ENCODE results near the gene WDR70. TPM values are rescaled to one million over a fixed set of nuclear protein-coding genes. Genes with fewer than 3 reads are reported as not detected.

The WDR70 gene
- total RNA-seq, 3 donors from 2014 or later (not counting 1 experiment from before 2014, with no cell fraction given) = 36.3 to 47.0 (median 41.3) TPM

DNA sequence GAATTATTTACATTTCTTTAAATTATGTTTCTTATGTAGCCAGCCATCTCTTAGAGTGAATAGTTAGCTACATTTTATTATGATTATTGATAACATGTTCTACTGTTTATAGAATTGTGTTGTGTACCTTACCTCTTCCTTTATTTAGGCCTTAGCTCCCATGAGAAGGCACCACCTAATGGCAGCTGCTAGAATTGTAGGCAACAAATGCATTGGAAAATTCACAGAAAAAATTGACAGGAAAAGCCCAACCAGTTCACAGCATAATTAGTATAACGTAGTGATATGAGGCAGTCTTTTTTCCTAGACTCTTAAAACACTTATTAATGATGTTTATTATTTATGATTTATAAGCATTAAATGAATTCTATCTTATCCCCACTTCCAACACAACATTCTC, 175.8 kb downstream of the WDR70 start:
- H3K4me1 ChIP-seq (ENCODE audit: control insufficient read depth, insufficient read depth, low read length) = no peaks in the 10 kb centered on the region
- H3K27me3 ChIP-seq (ENCODE audit: control insufficient read depth, insufficient read depth, low read length) = no peaks in the 10 kb centered on the region
- no peak overlapping the region for H3K4me3 ChIP-seq (ENCODE audit: low read length)
- H3K4me3 Mint-ChIP-seq = no peak overlapping the region
- no peaks in the 10 kb centered on the region for H3K9me3 Mint-ChIP-seq
- H3K27me3 Mint-ChIP-seq (ENCODE audit: low read depth in 2 of 2) = no peaks in the 10 kb centered on the region
- no peaks in the 10 kb centered on the region for H3K9me3 ChIP-seq (ENCODE audit: control insufficient read depth, insufficient read depth, low read length)
- H3K36me3 ChIP-seq (ENCODE audit: control insufficient read depth, insufficient read depth, low read length) = no peaks in the 10 kb centered on the region
- no CpG with 5 or more reads among the region's 1 CpG for WGBS (ENCODE audit: insufficient coverage)
- H3K4me1 Mint-ChIP-seq = peaks cover 20 to 22% of the 10 kb centered on the region in 2 donors
- no peak overlapping the region for H3K27ac ChIP-seq (ENCODE audit: low read length)
- no peak for DNase-seq
- H3K36me3 Mint-ChIP-seq = no peaks in the 10 kb centered on the region
- ATAC-seq = no peak
- TF ChIP-seq, protein P1, sequence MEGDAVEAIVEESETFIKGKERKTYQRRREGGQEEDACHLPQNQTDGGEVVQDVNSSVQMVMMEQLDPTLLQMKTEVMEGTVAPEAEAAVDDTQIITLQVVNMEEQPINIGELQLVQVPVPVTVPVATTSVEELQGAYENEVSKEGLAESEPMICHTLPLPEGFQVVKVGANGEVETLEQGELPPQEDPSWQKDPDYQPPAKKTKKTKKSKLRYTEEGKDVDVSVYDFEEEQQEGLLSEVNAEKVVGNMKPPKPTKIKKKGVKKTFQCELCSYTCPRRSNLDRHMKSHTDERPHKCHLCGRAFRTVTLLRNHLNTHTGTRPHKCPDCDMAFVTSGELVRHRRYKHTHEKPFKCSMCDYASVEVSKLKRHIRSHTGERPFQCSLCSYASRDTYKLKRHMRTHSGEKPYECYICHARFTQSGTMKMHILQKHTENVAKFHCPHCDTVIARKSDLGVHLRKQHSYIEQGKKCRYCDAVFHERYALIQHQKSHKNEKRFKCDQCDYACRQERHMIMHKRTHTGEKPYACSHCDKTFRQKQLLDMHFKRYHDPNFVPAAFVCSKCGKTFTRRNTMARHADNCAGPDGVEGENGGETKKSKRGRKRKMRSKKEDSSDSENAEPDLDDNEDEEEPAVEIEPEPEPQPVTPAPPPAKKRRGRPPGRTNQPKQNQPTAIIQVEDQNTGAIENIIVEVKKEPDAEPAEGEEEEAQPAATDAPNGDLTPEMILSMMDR (IDR thresholded peaks at IDR 0.05) = no peak
- intact Hi-C loops (cut with micrococcal nuclease) = no loop called here
- H3K27ac Mint-ChIP-seq = no peak overlapping the region

DNA sequence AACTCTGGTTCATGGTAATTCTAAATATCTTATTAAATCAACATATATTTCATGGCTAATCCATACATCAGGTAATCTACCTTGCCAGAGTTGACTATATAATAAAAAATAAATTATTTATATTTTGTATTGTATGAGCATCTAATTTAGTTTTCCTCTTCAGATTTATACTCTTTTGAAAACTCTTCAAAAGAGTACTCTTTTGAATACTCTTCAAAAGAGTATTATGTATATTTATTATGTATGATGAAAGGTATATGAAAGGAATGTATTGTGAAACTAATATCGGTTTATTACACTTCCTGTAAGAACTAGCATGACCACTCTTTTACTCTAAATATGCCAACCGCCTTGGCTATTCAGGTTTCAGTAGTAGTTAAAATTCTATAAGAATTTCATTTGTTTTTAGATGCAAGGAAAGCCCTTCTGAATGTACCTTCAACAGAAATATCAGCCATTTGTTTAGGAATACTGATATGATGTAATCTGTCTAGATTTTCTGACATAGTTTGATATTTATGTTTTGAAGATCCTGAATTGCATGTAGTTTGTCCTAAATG, 178.7 kb downstream of the WDR70 start:
- ATAC-seq = no peak
- no peaks in the 10 kb centered on the region for H3K27me3 ChIP-seq (ENCODE audit: control insufficient read depth, insufficient read depth, low read length)
- no peak overlapping the region for H3K4me3 Mint-ChIP-seq

DNA sequence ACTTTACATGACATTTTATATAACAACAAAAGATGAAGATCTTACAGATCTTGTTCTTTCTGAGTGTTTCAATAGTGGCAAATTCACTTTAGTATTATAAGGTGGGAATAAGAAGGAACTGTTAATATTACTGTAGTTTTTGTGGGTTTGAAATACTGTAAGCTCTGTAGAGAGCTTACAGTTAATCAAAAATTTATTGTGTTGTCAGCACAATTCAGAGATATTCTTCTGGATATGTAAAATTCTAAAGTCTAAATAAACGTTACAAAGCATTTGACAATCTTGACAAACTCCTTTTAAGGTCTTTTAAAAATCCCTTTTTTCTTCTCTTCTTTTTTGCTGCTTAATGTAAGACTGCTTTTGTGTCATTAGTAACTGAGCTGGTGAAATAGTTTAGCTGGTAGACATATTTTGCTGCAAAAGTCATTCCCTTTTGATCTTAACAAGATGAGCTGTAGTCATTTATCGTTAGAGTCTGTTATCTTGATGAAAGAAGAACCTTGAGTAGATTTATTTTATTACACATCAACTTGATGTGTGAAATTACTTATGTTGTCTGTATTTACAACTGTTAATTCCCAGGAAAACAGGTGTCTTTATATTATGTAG, 186.0 kb downstream of the WDR70 start:
- Mint-ChIP-seq H3K4me1 (no peaks in the 10 kb centered on the region), H3K9me3 (no peaks in the 10 kb centered on the region), H3K27me3 (ENCODE audit: low read depth in 2 of 2) (no peaks in the 10 kb centered on the region), H3K4me3 (no peak overlapping the region), H3K27ac (no peak overlapping the region), H3K36me3 (no peaks in the 10 kb centered on the region)
- ATAC-seq = no peak
- no peak overlapping the region for H3K27ac ChIP-seq (ENCODE audit: low read length)
- no peak for DNase-seq
- H3K4me1 ChIP-seq (ENCODE audit: control insufficient read depth, insufficient read depth, low read length) = no peaks in the 10 kb centered on the region
- intact Hi-C loops (cut with micrococcal nuclease) = no loop called here
- TF ChIP-seq, protein P1 (IDR thresholded peaks at IDR 0.05) = no peak
- WGBS (ENCODE audit: insufficient coverage) = no CpG with 5 or more reads among the region's 2 CpGs
- H3K9me3 ChIP-seq (ENCODE audit: control insufficient read depth, insufficient read depth, low read length) = no peaks in the 10 kb centered on the region
- no peaks in the 10 kb centered on the region for H3K27me3 ChIP-seq (ENCODE audit: control insufficient read depth, insufficient read depth, low read length)
- no peak overlapping the region for H3K4me3 ChIP-seq (ENCODE audit: low read length)
- H3K36me3 ChIP-seq (ENCODE audit: control insufficient read depth, insufficient read depth, low read length) = no peaks in the 10 kb centered on the region

More for the DNA sequence above, 178.7 kb downstream of the WDR70 start:
- Histone ChIP-seq H3K9me3 (ENCODE audit: control insufficient read depth, insufficient read depth, low read length) (no peaks in the 10 kb centered on the region), H3K27ac (ENCODE audit: low read length) (no peak overlapping the region), H3K4me3 (ENCODE audit: low read length) (no peak overlapping the region), H3K4me1 (ENCODE audit: control insufficient read depth, insufficient read depth, low read length) (no peaks in the 10 kb centered on the region), H3K36me3 (ENCODE audit: control insufficient read depth, insufficient read depth, low read length) (no peaks in the 10 kb centered on the region)
- Mint-ChIP-seq H3K9me3 (no peaks in the 10 kb centered on the region), H3K36me3 (no peaks in the 10 kb centered on the region), H3K4me1 (peaks cover 5 to 7% of the 10 kb centered on the region in 2 donors), H3K27me3 (ENCODE audit: low read depth in 2 of 2) (no peaks in the 10 kb centered on the region), H3K27ac (no peak overlapping the region)
- TF ChIP-seq, protein P1 (IDR thresholded peaks at IDR 0.05) = no peak
- intact Hi-C loops (cut with micrococcal nuclease) = no loop called here
- no peak for DNase-seq
- WGBS (ENCODE audit: insufficient coverage) = no CpG with 5 or more reads among the region's 2 CpGs

DNA sequence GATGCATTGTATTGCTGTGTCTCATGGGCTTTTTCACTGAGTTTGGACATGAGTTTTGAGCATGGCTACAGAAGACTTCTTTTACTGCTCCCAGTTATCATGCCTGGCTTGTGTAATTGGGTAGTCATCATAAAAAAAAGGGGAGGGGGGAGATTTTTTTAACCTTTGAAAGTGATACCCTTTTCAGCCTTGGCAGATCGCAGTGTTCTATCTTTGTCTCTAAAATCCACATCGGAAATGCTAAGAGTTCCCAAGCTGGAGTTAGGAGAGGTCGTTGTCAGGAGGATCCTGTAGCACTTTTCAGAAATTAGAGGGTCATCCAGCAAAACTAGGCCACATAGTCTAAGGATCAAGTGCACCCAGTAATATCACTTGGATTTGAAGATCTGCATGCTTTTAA, 188.4 kb downstream of the WDR70 start:
- DNase-seq (no peak), ATAC-seq (no peak)
- Mint-ChIP-seq H3K4me3 (no peak overlapping the region), H3K27me3 (ENCODE audit: low read depth in 2 of 2) (no peaks in the 10 kb centered on the region), H3K9me3 (no peaks in the 10 kb centered on the region), H3K27ac (no peak overlapping the region), H3K36me3 (no peaks in the 10 kb centered on the region), H3K4me1 (no peaks in the 10 kb centered on the region)
- 97% methylated on average over 3 of the region's 3 CpGs for WGBS (ENCODE audit: insufficient coverage)
- Histone ChIP-seq H3K4me1 (ENCODE audit: control insufficient read depth, insufficient read depth, low read length) (no peaks in the 10 kb centered on the region), H3K9me3 (ENCODE audit: control insufficient read depth, insufficient read depth, low read length) (no peaks in the 10 kb centered on the region), H3K36me3 (ENCODE audit: control insufficient read depth, insufficient read depth, low read length) (no peaks in the 10 kb centered on the region), H3K27ac (ENCODE audit: low read length) (no peak overlapping the region), H3K4me3 (ENCODE audit: low read length) (no peak overlapping the region), H3K27me3 (ENCODE audit: control insufficient read depth, insufficient read depth, low read length) (no peaks in the 10 kb centered on the region)
- intact Hi-C loops (cut with micrococcal nuclease) = no loop called here
- TF ChIP-seq, protein P1 (IDR thresholded peaks at IDR 0.05) = no peak
